Heart left ventricle (tissue), 13 donors: ENCODE measurements around the gene FAM222A.

Experiments
- CTCF ChIP-seq, 12 donors: fragments of 200-600 bp; sonication (generic) in 4 of 12; IDR thresholded peaks; one replicate each; pipeline versions ENCODE4 v1.5.0 to v1.8.0; 2018 to 2022; ENCODE audit warnings: antibody characterized with exemption in 12 of 12, mild to moderate bottlenecking in 5 of 12
- POLR2A ChIP-seq, 2 donors: fragments of 450-650 bp; IDR thresholded peaks; one replicate each; pipeline ENCODE4 v1.6.1; 2017; ENCODE audit warnings: antibody characterized with exemption in 2 of 2, mild to moderate bottlenecking in 2 of 2, moderate library complexity in 2 of 2
- donor health status: ischemic (EF 13 %, LVEDD 7.1; RV severe dilation, severe dysfunction).
- donor health status: DM: no; HTN: yes; CAD: no.
- donor health status: DM: no; HTN: no; CAD: no.
- donor health status: ischemic (EF 25% LVEDD 6.9; RV normal size, moderate dysfunction).
- donor health status: ischemic (EF 25% LVEDD 5.7; RV mildly dilated, moderate dysfunction).
- donor health status: ischemic (EF 35%, LVEDD 5.7; RV mildly dilated, moderate dysfunction).
- donor health status: nonischemic (EF 11% LVEDD 7.7; RV severe dilation, severe dysfunction).
- donor health status: DM: yes; HTN: yes; CAD: no.
- donor health status: PGD.
- donor health status: ischemic (EF 29% LVEDD 5.4; RV normal size, mild dysfunction).
- donor health status: nonischemic (EF 23%, LVEDD 6.1; RV moderate dilation, normal function).

- no peak for TF ChIP-seq CTCF (IDR thresholded peaks at IDR 0.05)
- TF ChIP-seq POLR2A (IDR thresholded peaks at IDR 0.05): no peak
Measured at GRCh38 chr12:109741286-109741969, 27.8 kb downstream of the FAM222A start.
